ENCODE results near the gene PIK3R1. TPM values are rescaled to one million over a fixed set of nuclear protein-coding genes. Genes with fewer than 3 reads are reported as not detected.

The PIK3R1 gene
- total and polyA plus RNA-seq, 10 of the 15 experiments (the other 5 are each of a cell fraction or from before 2014, with no cell fraction given), result 7.8 to 38.4 (median 15.7) TPM

DNA sequence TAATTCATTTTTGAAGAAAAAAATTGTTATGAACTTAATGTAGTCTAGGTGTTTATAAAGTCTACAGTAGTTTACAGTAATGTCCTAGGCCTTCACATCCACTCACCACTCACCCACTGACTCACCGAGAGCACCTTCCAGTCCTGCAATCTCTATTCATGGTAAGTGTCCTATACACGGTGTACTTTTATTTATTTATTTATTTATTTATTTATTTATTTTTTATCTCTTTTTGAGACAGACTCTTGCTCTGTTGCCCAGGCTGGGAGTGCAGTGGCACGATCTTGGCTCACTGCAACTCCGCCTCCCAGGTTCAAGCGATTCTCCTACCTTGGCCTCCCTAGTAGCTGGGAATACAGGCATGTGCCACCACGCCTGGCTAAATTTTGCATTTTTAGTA, 39.3 kb upstream of the PIK3R1 start:
- BruUV-seq (replicated peaks), result no TSS peak
- H3K4me2 ChIP-seq (ENCODE audit: control insufficient read depth, insufficient read depth), result no peak overlapping the region
- no peak overlapping the region for H3K27ac ChIP-seq (ENCODE audit: control insufficient read depth, insufficient read depth)
- no peaks in the 10 kb centered on the region for H3K27me3 ChIP-seq (replicated peaks in 1 of 2; ENCODE audit: control insufficient read depth in 2 of 2, insufficient read depth in 2 of 2, low read length in 1 of 2)
- H3K36me3 ChIP-seq (ENCODE audit: control insufficient read depth in 2 of 2, insufficient read depth in 2 of 2, low read length in 1 of 2), result no peaks in the 10 kb centered on the region
- no peak for ATAC-seq
- no peak for FAIRE-seq
- ChIA-PET SMC1A (ENCODE audit: uncharacterized antibody, unreplicated experiment) (interaction anchor here (0.9 kb wide), 1 partner anchor 8 kb away, joined by 3 read pairs; no protein-coding TSS in a partner anchor), CTCF (interaction anchor here (0.6 kb wide), 1 partner anchor 242 kb away, joined by 5 read pairs; no protein-coding TSS in a partner anchor), POLR2A (no interaction called here), RAD21 (ENCODE audit: unreplicated experiment) (no interaction called here)
- no peaks in the 10 kb centered on the region for H3K9me3 ChIP-seq (replicated peaks; ENCODE audit: control insufficient read depth, insufficient read depth, low read length)
- no peak overlapping the region for H3K9ac ChIP-seq (ENCODE audit: control insufficient read depth, insufficient read depth, low read length)
- H3K4me1 ChIP-seq (ENCODE audit: control insufficient read depth, insufficient read depth, low read length), result no peaks in the 10 kb centered on the region
- no peak for DNase-seq (ENCODE audit: low read depth, low spot score)
- 77% methylated on average over 6 of the region's 6 CpGs for WGBS (ENCODE audit: insufficient coverage, insufficient replicate concordance, low lambda C conversion rate, missing lambda C conversion rate)
- no peak for TF ChIP-seq RELA (IDR thresholded peaks at IDR 0.05; ENCODE audit: borderline replicate concordance, partially characterized antibody)
- TF ChIP-seq, protein P1, sequence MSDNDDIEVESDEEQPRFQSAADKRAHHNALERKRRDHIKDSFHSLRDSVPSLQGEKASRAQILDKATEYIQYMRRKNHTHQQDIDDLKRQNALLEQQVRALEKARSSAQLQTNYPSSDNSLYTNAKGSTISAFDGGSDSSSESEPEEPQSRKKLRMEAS (IDR thresholded peaks at IDR 0.05; ENCODE audit: low read depth, low read length), result no peak
- no peak for TF ChIP-seq HDAC6 (IDR thresholded peaks at IDR 0.05; ENCODE audit: unreplicated experiment)
- no peak for TF ChIP-seq RCOR1 (conservative IDR thresholded peaks at IDR 0.05; ENCODE audit: low read depth, low read length)
- TF ChIP-seq, protein P2, sequence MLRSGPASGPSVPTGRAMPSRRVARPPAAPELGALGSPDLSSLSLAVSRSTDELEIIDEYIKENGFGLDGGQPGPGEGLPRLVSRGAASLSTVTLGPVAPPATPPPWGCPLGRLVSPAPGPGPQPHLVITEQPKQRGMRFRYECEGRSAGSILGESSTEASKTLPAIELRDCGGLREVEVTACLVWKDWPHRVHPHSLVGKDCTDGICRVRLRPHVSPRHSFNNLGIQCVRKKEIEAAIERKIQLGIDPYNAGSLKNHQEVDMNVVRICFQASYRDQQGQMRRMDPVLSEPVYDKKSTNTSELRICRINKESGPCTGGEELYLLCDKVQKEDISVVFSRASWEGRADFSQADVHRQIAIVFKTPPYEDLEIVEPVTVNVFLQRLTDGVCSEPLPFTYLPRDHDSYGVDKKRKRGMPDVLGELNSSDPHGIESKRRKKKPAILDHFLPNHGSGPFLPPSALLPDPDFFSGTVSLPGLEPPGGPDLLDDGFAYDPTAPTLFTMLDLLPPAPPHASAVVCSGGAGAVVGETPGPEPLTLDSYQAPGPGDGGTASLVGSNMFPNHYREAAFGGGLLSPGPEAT (IDR thresholded peaks at IDR 0.05; ENCODE audit: low read depth), result no peak
- no peak for TF ChIP-seq ETV6 (conservative IDR thresholded peaks at IDR 0.05 in 1 of 2, IDR thresholded peaks at IDR 0.05 in 1 of 2; ENCODE audit: borderline replicate concordance in 1 of 2, low read depth in 1 of 2)
- no peak for TF ChIP-seq POU2F2 (IDR thresholded peaks at IDR 0.05; ENCODE audit: borderline replicate concordance, low read depth, low read length)
- no peak for TF ChIP-seq ZBED1 (IDR thresholded peaks at IDR 0.05; ENCODE audit: borderline replicate concordance)
- TF ChIP-seq ZNF207 (IDR thresholded peaks at IDR 0.05; ENCODE audit: borderline replicate concordance), result no peak
- TF ChIP-seq, protein P3, sequence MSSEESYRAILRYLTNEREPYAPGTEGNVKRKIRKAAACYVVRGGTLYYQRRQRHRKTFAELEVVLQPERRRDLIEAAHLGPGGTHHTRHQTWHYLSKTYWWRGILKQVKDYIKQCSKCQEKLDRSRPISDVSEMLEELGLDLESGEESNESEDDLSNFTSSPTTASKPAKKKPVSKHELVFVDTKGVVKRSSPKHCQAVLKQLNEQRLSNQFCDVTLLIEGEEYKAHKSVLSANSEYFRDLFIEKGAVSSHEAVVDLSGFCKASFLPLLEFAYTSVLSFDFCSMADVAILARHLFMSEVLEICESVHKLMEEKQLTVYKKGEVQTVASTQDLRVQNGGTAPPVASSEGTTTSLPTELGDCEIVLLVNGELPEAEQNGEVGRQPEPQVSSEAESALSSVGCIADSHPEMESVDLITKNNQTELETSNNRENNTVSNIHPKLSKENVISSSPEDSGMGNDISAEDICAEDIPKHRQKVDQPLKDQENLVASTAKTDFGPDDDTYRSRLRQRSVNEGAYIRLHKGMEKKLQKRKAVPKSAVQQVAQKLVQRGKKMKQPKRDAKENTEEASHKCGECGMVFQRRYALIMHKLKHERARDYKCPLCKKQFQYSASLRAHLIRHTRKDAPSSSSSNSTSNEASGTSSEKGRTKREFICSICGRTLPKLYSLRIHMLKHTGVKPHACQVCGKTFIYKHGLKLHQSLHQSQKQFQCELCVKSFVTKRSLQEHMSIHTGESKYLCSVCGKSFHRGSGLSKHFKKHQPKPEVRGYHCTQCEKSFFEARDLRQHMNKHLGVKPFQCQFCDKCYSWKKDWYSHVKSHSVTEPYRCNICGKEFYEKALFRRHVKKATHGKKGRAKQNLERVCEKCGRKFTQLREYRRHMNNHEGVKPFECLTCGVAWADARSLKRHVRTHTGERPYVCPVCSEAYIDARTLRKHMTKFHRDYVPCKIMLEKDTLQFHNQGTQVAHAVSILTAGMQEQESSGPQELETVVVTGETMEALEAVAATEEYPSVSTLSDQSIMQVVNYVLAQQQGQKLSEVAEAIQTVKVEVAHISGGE (CRISPR knock-in tag; IDR thresholded peaks at IDR 0.05), result no peak
- TF ChIP-seq, protein P4, sequence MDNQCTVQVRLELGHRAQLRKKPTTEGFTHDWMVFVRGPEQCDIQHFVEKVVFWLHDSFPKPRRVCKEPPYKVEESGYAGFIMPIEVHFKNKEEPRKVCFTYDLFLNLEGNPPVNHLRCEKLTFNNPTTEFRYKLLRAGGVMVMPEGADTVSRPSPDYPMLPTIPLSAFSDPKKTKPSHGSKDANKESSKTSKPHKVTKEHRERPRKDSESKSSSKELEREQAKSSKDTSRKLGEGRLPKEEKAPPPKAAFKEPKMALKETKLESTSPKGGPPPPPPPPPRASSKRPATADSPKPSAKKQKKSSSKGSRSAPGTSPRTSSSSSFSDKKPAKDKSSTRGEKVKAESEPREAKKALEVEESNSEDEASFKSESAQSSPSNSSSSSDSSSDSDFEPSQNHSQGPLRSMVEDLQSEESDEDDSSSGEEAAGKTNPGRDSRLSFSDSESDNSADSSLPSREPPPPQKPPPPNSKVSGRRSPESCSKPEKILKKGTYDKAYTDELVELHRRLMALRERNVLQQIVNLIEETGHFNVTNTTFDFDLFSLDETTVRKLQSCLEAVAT (IDR thresholded peaks at IDR 0.05), result no peak
- H4K20me1 ChIP-seq (ENCODE audit: control insufficient read depth, insufficient read depth), result no peaks in the 10 kb centered on the region
- in situ Hi-C loops (cut with MboI) (no loop called here), intact Hi-C loops (cut with micrococcal nuclease; ENCODE audit: unreplicated experiment) (no loop called here)
- H2AFZ ChIP-seq (ENCODE audit: control insufficient read depth, low read depth, low read length), result no peak overlapping the region
- no peak overlapping the region for H3K4me3 ChIP-seq
- no peaks in the 10 kb centered on the region for H3K79me2 ChIP-seq (ENCODE audit: control insufficient read depth, insufficient read depth, low read length)

Measured in GM12878 (cell line).